Liver (tissue), 9 donors: ENCODE measurements around the gene NINJ2. TPM values are rescaled to one million over a fixed set of nuclear protein-coding genes. Genes with fewer than 3 reads are reported as not detected.

ENCODE experiments used
- DNase-seq: peaks from one replicate; pipeline ENCODE4 v3.0.0-alpha.2; 2017; ENCODE audit warnings: low spot score
- H3K27ac ChIP-seq, 2 donors: one replicate each; pipeline ENCODE4 v1.7.0; 2013; ENCODE audit warnings: inconsistent platforms in 2 of 2, low read length in 2 of 2, control low read depth in 1 of 2, low read depth in 1 of 2, mild to moderate bottlenecking in 1 of 2
- H3K27me3 ChIP-seq, 4 donors: one replicate each; pipeline versions ENCODE4 v1.6.1 to v1.7.0; 2013; ENCODE audit warnings: low read length in 3 of 4, inconsistent platforms in 1 of 4, mild to moderate bottlenecking in 1 of 4, moderate library complexity in 1 of 4; ENCODE audit not compliant: control insufficient read depth in 4 of 4, insufficient read depth in 4 of 4
- H3K36me3 ChIP-seq, 4 donors: one replicate each; pipeline versions ENCODE4 v1.6.1 to v1.7.0; 2013; ENCODE audit warnings: low read length in 3 of 4, mild to moderate bottlenecking in 3 of 4, low read depth in 1 of 4, moderate library complexity in 1 of 4; ENCODE audit not compliant: control insufficient read depth in 4 of 4, insufficient read depth in 3 of 4
- H3K4me1 ChIP-seq, 4 donors: one replicate each; pipeline versions ENCODE4 v1.6.1 to v1.7.0; 2013; ENCODE audit warnings: low read length in 3 of 4, mild to moderate bottlenecking in 3 of 4, moderate library complexity in 1 of 4; ENCODE audit not compliant: control insufficient read depth in 4 of 4, insufficient read depth in 4 of 4
- H3K4me3 ChIP-seq, 3 donors: one replicate each; pipeline versions ENCODE4 v1.6.1 to v1.7.0; 2013; ENCODE audit warnings: low read length in 3 of 3, control low read depth in 1 of 3, low read depth in 1 of 3, mild to moderate bottlenecking in 1 of 3
- H3K9ac ChIP-seq, 2 donors: one replicate each; pipeline ENCODE4 v1.7.0; 2013; ENCODE audit warnings: low read length in 2 of 2, mild to moderate bottlenecking in 2 of 2, moderate library complexity in 2 of 2, control low read depth in 1 of 2, low read depth in 1 of 2
- H3K9me3 ChIP-seq, 4 donors: one replicate each; pipeline versions ENCODE4 v1.6.1 to v1.7.0; 2013; ENCODE audit warnings: low read length in 3 of 4; ENCODE audit not compliant: control insufficient read depth in 4 of 4
- ATF3 ChIP-seq: IDR thresholded peaks from 2 replicates; pipeline ENCODE4 v1.6.1; 2016; ENCODE audit warnings: antibody characterized with exemption
- CTCF ChIP-seq: fragments of 150-350 bp; IDR thresholded peaks from 2 replicates; pipeline ENCODE4 v1.5.1; 2017; ENCODE audit warnings: improper control_type of control experiment, low read depth, low read length; ENCODE audit not compliant: missing input control
- GABPA ChIP-seq, 2 donors: IDR thresholded peaks in 1 of 2; conservative IDR thresholded peaks in 1 of 2; 2 replicates each; pipeline ENCODE4 v1.6.1; 2016; ENCODE audit warnings: antibody characterized with exemption in 2 of 2, mild to moderate bottlenecking in 1 of 2, moderate library complexity in 1 of 2
- HNF4A ChIP-seq, 2 donors: conservative IDR thresholded peaks; 2 replicates each; pipeline ENCODE4 v1.6.1; 2016; ENCODE audit warnings: antibody characterized with exemption in 2 of 2, mild to moderate bottlenecking in 2 of 2
- JUND ChIP-seq, 2 donors: IDR thresholded peaks; 2 replicates each; pipeline ENCODE4 v1.6.1; 2016; ENCODE audit warnings: antibody characterized with exemption in 2 of 2
- MAX ChIP-seq: IDR thresholded peaks from 2 replicates; pipeline ENCODE4 v1.6.1; 2016; ENCODE audit warnings: antibody characterized with exemption
- NR2F2 ChIP-seq: IDR thresholded peaks from 2 replicates; pipeline ENCODE4 v1.6.1; 2016; ENCODE audit warnings: antibody characterized with exemption
- RAD21 ChIP-seq, 2 donors: IDR thresholded peaks; 2 replicates each; pipeline ENCODE4 v1.6.1; 2016; ENCODE audit warnings: antibody characterized with exemption in 2 of 2, mild to moderate bottlenecking in 2 of 2
- REST ChIP-seq: IDR thresholded peaks from 2 replicates; pipeline ENCODE4 v1.6.1; 2016; ENCODE audit warnings: antibody characterized with exemption, mild to moderate bottlenecking
- TAF1 ChIP-seq: conservative IDR thresholded peaks from 2 replicates; pipeline ENCODE4 v1.6.1; 2016; ENCODE audit warnings: antibody characterized with exemption, mild to moderate bottlenecking
- YY1 ChIP-seq: IDR thresholded peaks from 2 replicates; pipeline ENCODE4 v1.6.1; 2016; ENCODE audit warnings: antibody characterized with exemption, mild to moderate bottlenecking
- ZBTB33 ChIP-seq: IDR thresholded peaks from 2 replicates; pipeline ENCODE4 v1.6.1; 2016; ENCODE audit warnings: antibody characterized with exemption
- WGBS: extraction: QIAGEN DNeasy Blood & Tissue Kit; methylation state at CpG from one replicate; pipeline ENCODE4 v1.1.7; 2013; 5-methylcytosine and 5-hydroxymethylcytosine counted together
- polyA plus RNA-seq, 2 donors: library from polyadenylated mRNA; stranded (reverse) in 1 of 2; unstranded in 1 of 2; fragments of 200-250 nt in 1 of 2; fragments of >200 nt in 1 of 2; fragmentation: Nextera tagmentation in 1 of 2; extraction: Ambion mirVana in 1 of 2; gene quantifications; one replicate each; pipeline versions ENCODE4 v1.2.1 to v1.2.3, GENCODE V29; 2013 to 2015
- total RNA-seq, 2 donors: library from RNA; depleted of rRNA; stranded (reverse); fragments of >200 nt; gene quantifications; one replicate each; pipeline ENCODE4 v1.2.3, GENCODE V29; 2014
- donor health status: healthy.
- donor health status: healthy.
- donor health status: healthy.
- donor health status: healthy.
- donor health status: healthy.

The NINJ2 gene
- total and polyA plus RNA-seq, 4 donors, result 6.7 to 16.5 (median 15.4) TPM

- 95% methylated on average over 5 of the region's 5 CpGs for WGBS
- DNase-seq, result no peak
- TF ChIP-seq YY1 (no peak), TAF1 (no peak), NR2F2 (no peak), ZBTB33 (no peak), JUND (IDR thresholded peaks at IDR 0.05) (no peak), MAX (no peak), RAD21 (IDR thresholded peaks at IDR 0.05) (no peak), ATF3 (no peak), CTCF (no peak), HNF4A (conservative IDR thresholded peaks at IDR 0.05) (no peak), REST (no peak), GABPA (IDR thresholded peaks at IDR 0.05 in 1 of 2, conservative IDR thresholded peaks at IDR 0.05 in 1 of 2) (no peak)
- Histone ChIP-seq H3K36me3 (no peaks in the 10 kb centered on the region), H3K27me3 (no peaks in the 10 kb centered on the region), H3K9me3 (no peaks in the 10 kb centered on the region), H3K4me1 (peaks cover 4 to 17% (median 6%) of the 10 kb centered on the region in 4 donors), H3K4me3 (no peak overlapping the region), H3K9ac (no peak overlapping the region), H3K27ac (no peak overlapping the region)
These were observed 1.5 kb upstream of the NINJ2 start for GRCh38 chr12:664779-665092.

GRCh38 chr12:664075-664778 lies 982 bp upstream of the NINJ2 start:
- DNase-seq, result no peak
- Histone ChIP-seq H3K9me3 (no peaks in the 10 kb centered on the region), H3K36me3 (no peaks in the 10 kb centered on the region), H3K27ac (no peak overlapping the region), H3K4me1 (peaks cover 4 to 17% (median 6%) of the 10 kb centered on the region in 4 donors), H3K9ac (peak overlapping the region in 1 of 2 donors; percentile 34), H3K27me3 (no peaks in the 10 kb centered on the region), H3K4me3 (no peak overlapping the region)
- no peak for TF ChIP-seq RAD21 (IDR thresholded peaks at IDR 0.05)
- no peak for TF ChIP-seq TAF1
- 88% methylated on average over 13 of the region's 13 CpGs for WGBS
